ENCODE data around the gene SUGT1.
"Not testable (repeated sequence)": the region's sequence is repeated elsewhere in the genome, so short reads cannot be mapped to it uniquely, and the experiment has no call there.

The SUGT1 gene

DNA sequence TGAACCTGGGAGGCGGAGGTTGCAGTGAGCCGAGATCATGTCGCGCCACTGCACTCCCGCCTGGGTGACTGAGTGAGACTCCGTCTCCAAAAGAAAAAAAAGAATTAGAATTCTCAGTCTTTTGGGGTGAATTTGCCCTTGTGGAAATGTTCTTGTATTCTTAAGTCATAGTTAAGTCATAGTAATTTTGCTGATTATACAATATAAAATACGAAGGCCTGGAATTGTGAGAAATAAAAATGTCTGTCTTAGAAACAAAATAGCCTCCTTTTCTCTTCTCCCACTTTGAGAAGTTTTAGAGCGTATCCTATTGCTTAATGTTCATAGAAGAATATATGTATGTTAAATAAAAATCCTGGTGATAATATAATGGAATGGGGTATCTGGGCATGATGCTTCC, 18.1 kb downstream of the SUGT1 start:
- peak; percentile 75 for FAIRE-seq

DNA sequence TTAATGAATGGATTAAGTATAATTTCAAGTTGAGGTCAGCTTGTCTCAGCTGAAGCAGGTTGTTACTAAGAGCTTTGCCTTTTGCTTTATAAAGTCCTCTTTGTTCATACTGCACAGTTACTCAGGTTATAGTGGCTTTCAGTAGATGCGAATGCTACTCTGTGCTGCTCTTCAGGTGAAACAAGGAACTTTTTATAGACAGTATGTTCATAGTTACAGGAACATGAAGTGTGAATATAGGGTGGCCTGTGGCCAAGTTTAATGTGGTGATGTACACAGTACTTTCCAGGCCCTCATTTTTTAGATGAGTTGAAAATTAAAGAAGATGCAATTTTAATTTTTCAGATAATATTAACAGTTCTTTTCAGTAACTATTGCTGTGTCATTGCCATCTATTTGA, 20.8 kb downstream of the SUGT1 start:
- FAIRE-seq: no peak

DNA sequence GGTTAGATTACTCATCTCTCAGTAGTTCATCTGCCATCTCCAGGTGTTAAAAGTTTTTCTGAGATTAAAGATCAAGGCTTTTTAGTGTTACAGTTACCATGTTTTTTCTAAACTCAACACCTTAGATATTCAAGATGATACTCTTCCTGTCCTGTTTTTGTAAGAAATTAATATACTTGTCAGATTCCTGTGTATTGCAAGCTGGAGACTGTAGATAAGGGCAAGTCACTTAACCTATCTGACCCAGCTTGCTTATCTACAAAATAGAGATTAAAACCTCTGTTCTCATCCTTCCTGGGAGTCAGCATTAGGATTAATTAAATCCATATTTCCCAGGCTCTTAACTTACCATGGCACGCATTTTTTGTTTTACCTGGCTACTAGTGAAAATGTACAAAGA, 25.2 kb downstream of the SUGT1 start:
- FAIRE-seq: no peak

DNA sequence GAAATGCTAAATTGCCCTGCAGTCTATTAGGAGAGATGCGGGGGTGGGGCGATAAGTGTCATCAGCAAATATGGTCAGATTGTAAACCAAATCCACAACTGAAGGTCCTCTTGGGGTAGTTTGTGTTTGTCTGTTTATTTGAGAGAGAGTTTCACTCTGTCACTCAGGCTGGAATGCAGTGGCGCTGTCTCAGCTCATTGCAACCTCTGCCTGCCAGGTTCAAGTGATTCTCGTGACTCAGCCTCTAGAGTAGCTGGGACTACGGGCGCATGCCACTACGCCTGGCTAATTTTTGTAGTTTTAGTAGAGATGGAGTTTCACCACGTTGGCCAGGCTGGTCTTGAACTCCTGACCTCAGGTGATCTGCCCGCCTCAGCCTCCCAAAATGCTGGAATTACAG, 33.2 kb downstream of the SUGT1 start:
- FAIRE-seq: not testable (repeated sequence)

DNA sequence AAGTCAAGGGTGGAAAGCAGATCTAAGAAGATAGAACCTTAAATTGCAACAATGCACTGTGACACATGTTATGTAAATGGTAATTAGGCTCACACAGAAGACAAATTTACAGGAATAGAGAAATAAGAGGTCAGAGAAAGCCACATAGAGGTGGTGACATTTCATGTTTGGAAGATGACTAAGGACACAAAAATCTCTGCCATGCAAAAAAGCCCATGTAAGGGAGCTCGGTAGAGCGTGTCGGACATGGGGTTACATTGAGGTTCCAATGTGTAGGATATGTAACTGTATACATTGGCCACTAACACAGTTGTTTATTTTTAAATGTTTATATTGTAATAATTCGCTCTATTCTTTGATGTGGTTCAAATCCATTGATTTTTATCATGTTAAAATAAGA, 33.7 kb downstream of the SUGT1 start:
- FAIRE-seq: no peak

DNA sequence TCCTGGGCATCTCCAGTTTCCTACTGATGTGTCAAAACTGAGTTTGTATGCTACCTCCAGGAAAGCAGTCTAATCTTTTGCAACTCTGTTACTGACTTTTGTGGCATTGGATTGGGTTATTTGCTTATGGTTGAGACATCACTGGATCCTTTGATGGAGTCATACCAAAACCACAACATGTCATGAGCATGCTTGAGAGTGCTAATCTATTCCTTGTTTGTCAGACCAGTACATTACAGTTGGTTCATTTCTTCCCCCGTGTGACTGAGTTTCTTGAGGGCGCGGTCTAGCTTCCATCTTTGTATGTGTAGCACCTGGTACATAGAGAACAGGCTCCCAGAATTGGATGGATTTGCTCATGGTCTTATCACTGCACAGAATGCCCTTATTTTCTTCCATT, 43.2 kb downstream of the SUGT1 start:
- no peak for FAIRE-seq

DNA sequence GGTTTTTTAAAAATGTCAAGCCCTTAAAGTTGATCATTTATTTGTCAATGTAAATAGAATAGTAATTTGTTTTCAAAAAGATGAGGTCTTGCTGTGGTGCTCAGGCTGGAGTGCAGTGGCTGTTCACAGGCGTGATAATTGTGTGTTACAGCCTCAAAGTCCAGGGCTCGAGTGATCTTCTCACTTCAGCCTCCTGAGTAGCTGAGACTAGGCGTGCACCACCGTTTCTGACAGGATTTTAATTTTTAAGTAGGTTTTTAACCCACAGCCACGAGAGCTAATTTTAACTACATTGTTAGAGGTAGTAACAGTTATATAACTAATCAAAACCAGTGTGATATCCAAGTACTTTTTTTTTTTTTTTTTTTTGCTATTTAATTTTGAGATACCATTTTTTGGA, 43.9 kb downstream of the SUGT1 start:
- no peak for FAIRE-seq

DNA sequence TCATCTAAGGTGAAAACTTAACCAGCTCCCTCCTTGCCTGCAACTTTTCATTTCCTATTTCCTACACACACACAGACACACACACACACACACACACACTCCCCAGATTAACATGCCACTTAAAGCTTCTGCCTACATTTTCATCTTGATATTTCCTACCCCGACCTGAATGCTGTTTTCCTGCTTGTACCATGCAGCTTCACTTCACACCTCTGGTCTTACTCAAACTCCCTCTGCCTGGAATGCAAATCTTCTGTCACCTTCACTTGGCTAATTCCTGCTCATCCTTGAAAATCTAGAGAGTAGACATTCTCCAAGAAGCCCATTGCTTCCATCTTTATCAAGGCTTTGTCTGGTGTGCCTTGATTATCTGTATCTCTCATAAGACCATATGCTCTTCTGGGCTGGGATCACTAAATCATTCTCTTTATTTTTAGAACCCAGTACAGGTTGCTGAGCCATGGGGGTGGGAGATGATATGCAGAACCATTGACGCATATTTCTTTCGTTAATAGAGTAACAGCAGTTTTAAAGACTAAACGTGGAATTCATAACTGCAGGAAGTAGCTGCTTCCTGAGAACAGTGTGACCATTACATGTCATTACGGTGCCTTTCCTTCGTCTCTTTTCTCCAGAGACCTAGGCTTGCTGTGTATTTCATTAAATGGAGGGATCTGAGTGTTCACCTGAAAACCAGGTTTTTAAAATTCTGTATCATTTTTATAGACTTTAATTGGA, 49.3 kb downstream of the SUGT1 start:
- no peak for FAIRE-seq

DNA sequence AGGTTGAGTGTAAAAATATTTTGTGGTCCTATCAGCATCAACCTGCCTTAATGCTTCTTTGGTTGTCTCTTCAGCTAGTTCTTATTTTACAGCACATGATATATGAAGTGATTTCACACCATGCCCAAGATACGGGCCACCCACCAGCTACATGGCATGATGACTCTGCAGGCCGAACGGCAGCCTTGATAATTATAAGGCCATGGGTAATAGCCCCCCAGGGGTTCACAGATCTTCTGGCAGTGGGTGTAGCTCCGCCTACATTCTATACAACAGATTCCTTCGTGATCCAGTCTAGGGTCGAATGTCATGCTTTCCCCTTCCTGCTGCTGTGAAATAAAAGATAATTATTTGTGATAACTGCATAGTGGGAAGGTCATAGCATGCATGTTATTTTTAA, 50.8 kb downstream of the SUGT1 start:
- FAIRE-seq: no peak

DNA sequence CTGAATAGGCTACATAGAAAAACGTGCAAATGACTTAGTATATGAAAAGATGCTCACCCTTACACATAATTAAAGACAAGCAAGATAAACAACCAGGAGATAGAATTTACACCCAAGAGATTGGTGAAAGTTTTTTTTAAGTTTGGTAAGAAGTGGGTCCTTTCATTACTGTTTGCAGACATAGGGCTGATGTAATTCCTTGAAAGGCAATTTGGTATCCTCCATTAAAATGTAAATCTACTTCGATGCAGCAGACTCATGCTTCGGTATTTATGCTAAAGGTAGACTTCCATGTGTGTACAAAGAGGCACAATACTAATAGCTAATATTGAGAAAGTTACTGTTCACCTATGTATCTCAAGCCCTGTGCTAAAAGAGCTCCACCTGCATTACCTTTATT, 53.4 kb downstream of the SUGT1 start:
- no peak for FAIRE-seq

DNA sequence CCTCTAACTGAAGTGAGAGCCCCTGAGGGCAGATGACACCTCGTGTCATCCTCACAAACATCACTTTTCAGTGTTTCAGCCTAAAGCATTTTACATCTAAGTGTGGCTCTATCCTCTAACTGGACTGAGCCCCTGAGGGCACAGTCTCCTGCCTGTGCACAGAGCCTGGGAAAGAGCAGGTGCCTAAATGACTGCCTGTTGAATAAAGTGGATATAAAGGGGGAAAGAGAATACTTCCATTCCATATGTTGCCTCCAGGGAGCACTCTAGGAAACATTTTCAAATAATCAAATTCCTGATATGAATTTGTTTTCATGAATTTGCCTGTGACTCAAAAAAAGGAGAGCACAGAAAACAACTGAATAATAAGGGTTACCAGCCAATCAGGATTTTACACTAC, 54.7 kb downstream of the SUGT1 start:
- no peak for FAIRE-seq

DNA sequence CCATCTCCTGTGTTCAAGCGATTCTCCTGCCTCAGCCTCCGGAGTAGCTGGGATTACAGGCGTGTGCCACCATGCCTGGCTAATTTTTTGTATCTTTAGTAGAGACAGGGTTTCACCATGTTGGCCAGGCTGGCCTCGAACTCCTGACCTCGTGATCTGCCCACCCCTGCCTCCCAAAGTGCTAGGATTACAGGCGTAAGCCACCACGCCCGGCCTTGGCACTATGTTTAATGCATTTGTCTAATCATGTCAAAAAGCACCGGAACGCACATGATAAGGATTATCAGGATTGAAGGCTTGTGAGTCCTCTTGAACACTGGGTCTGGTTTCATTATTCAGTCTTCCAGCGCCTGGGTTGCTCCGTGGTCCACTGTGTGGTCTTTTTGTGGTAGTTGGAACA, 55.6 kb downstream of the SUGT1 start:
- not testable (repeated sequence) for FAIRE-seq

DNA sequence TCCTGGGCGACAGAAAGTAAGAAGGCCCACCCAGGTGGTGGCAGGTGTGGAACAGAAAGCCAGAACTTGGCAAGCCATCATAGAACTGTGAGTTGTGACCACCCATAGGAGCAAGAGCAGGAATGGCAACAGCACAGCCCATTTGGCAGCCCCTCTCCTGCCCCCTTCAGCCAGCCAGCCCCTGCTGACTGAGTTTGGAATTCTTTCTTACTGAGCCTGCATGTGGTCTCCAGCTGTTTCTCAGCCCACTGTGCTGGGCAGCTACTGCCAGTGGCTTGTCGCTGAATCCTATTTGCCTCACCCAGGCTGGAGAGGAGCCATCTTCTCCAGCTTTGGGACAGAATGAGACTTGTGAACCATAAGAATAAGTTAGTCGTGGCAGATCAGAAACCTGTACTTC, 58.6 kb downstream of the SUGT1 start:
- FAIRE-seq: no peak

DNA sequence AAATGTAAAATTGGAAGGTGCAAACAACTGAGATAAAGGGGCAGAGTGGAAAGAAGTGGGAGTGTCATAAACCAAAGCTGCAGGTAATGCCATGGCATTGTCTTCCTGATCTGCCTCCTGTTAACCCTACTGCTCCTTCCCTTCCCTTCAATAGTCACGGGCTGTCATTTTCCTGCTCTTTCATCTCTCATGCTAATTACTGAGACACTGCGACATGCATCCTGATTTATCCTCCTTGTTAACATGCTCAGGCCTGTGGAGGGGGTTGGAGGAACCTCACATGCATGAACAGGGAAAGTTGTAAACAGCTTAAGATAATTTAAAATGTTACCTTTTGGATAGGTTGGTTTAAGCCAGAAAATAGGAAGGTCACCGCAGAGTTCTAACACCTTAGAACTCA, 59.7 kb downstream of the SUGT1 start:
- FAIRE-seq: no peak

DNA sequence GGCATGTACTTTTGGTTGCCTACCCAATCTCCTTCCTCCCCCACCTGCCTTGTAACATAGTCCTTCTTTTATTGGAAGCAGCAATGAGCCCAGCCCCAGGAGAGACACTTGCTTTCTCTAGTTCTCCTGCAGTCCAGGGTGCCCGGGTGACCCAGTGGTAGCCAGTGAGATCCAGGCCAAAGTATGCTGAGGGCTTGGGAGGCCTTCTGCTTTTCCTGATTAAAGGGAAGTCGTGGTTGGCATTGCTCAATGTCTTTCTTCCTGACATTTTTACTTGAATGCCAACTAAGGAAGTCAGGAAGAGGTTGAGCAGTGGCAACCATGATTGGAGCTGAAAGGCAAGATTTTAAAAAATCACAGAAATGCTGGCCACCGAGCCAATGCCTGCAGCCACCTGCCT, 61.3 kb downstream of the SUGT1 start:
- FAIRE-seq: no peak

DNA sequence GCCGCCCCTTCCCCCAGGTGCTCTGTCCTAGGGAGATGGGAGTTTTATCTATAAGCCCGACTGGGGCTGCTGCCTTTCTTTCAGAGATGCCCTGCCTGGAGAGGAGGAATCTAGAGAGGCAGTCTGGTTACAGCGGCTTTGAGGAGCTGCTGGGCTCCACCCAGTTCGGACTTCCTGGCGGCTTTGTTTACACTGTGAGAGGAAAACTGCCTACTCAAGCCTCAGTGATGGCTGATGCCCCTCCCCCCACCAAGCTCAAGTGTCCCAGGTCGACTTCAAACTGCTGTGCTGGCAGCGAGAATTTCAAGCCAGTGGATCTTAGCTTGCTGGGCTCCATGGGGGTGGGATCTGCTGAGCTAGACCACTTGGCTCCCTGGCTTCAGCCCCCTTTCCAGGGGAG, 68.3 kb downstream of the SUGT1 start:
- not testable (repeated sequence) for FAIRE-seq

DNA sequence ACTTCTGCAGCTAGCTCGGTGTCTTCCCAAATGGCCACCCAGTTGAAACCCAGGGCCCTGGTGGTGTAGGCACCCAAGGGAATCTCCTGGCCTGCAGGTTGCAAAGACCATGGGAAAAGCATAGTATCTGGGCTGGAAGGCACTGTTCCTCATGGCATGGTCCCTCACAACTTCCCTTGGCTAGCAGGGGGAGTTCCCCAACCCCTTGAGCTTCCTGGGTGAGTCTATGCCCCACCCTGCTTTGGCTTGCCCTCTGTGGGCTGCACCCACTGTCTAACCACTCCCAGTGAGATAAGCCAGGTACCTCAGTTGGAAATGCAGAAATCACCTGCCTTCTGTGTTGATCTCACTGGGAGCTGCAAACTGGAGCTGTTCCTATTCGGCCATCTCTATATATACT, 68.7 kb downstream of the SUGT1 start:
- FAIRE-seq: not testable (repeated sequence)

DNA sequence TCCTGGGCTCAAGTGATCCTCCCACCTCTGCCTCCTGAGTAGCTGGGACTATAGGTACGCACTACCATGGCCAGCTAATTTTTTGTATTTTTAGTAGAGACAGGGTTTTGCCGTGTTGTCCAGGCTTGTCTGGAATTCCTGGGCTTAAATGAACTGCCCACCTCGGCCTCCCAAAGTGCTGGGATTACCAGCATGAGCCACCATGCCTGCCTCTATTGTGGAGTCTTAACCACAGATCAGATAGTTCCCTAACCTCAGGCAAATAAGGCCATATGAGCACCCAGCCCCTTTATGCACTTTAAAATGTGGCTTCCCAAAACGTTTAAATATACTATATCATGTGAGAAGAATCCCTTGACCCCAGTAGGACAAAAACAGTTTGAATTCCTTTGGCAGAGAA, 70.5 kb downstream of the SUGT1 start:
- FAIRE-seq: no peak

DNA sequence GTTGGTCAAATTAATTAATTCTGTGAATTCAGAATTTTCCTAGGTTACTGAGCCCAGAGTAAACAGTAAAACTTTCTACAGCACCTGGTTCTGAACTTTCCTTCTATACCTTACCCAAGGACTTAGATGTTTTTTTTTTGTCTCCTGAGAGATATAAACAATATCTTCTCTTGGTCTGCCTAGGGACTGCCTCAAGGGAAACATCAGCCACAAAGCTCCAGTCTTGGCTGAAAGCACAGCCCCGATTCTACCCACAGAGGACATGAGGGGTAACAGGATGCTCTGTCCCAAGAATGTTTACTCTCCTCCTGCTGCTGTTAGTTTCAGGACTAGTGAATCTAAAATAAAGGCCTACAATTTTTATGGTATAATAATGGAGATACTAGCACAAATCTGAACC, 72.7 kb downstream of the SUGT1 start:
- no peak for FAIRE-seq

DNA sequence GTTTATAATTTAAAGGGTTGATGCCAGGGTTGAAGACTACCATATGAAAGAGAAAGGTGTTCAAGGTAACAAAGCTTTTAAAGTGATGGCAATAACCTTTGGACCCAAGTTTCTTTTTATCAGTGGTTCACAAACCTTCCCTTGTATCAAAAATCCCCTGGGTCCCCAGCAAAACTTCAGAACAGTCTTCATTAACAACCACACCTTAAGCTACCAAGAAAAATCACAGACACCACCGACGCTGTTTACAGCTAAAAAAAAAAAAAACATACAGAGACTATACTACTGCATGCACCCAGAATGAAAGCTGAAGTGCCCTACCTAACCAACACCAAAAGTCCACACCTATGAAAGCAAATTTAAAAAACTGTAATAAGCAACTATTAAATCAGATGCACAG, 73.6 kb downstream of the SUGT1 start:
- FAIRE-seq: no peak

DNA sequence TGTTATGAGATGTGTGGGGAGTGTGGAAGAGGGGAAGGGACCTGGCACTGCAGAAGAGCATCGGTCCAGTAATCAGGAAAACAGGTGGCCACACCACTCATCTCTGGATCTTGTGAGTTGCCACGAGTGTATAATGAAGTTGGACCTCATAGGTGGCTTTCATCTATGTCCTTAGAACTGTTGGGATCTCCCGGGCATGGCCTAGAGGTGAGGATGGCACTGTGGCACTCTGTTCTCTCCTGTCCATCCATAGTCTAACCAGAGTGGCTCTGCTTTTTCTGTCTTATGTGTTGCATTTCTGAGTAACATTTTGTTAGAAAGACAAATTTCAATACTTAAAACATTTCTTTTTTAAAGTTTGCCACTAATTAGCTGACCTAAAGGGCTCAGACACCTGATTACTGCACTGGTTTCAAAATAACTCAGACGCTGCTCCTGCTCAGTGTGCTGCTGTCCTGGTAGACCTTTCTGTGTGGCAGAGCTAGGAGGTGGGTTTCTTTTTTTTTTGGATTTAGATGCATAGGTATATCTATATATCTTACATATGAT, 81.5 kb downstream of the SUGT1 start:
- FAIRE-seq: no peak

DNA sequence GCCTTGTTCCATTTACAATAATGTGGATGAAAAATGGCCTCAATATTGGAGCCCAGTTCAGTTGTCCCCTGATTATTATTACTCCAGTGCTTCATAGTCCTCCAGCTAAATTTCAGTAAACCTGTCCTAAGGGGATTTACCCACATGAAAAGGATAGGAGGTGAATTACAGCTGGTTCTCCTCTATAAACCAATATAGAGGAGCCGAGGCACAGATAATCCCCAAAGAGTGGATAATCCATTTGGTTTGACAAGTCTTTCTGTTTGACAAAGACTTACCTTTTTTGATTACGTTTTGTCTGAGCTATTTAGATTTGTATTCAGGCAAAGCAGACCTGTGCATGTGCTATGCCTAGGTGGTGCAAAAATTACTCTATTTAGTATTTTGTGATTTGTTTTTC, 84.3 kb downstream of the SUGT1 start:
- FAIRE-seq: no peak

DNA sequence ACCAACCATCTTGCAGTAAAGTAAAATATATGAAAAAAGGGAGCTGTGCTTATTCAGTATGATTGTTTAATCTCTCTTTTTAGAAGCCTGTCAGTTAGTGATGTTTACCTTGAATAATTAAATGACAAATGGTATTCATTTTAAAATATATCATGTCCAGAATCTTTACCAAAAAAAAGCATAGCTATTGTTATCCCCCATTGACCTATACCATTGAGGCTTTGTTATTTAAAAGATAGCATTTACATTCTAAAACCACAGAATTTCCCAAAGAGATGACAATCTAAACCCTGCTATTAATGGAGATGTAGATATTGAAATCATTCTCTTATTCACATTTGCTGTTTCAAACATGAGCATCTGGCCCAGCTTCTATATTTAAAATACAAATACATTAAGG, 84.8 kb downstream of the SUGT1 start:
- FAIRE-seq: peak; percentile 24

DNA sequence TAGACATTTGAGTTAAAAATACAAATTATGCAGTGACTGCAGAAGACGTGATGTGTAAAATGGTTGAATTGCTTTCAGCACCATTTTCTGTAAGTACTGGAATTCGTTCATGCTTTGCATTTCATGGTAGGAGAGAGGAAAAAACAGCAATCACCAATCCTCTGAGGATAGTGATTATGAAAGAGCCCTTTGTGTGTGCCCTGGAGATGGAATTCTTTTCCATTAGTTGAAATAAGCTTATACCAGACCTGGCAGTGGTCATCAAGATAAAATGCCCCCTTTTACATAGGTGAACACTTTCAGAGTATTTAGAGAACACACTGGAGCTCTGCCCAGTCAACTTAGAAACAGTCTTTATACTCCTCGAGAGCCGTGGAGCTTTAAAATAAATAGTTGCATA, 85.3 kb downstream of the SUGT1 start:
- no peak for FAIRE-seq
